GM12864 (cell line): ENCODE measurements around the gene LTA4H.

ENCODE experiments used
- DNase-seq: peaks from one replicate; pipeline ENCODE4 v3.0.0-alpha.2; 2011; ENCODE audit warnings: low read depth
- H3K4me3 ChIP-seq: 2 replicates; pipeline ENCODE4 v1.5.1; 2011; ENCODE audit warnings: mild to moderate bottlenecking, low read depth, low read length, control low read depth
- TF ChIP-seq, protein P1 (sequence below): IDR thresholded peaks from 2 replicates; pipeline ENCODE4 v1.5.1; 2011; ENCODE audit warnings: low read depth, mild to moderate bottlenecking, moderate library complexity, low read length, control low read depth, inconsistent platforms; ENCODE audit errors: missing control alignments

LTA4H gene

DNA sequence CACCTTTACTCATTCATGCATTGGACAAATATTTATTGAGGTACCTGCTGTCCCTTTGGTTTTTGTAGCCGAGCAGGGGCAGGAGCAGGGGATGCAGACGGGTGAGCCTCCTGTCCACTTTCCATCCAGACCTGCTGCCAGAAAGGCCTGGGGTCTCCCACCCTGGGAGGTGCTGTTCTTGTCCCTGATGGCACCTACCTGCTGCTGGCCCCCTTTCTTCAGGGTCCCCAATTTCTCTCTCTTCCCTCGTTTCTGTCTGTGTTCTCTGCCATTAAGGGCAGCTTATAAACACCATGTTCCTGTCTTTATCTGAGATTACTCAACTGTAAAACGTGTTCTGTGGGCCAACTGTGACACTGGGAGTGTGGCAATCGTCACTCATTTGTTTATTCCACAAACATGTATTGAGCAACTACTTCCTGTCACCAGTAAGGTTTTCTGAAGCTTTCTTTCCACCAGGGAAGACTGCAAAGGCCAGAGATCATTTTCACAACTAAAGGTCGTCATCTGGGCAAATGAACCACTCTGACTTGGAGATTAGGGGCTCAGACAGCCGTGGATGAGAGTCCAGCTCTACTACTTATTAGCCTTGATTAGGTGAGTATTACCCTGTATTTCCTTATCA is 39.2 kb downstream of the LTA4H start, which contains the start of gene HAL:
HAL (minus strand) TSS at position 311 of the 625 bp plus-strand sequence. CDS start 434 bp downstream, outside the sequence.
- DNase-seq, result no peak
- no peak within 1 kb of the TSS for H3K4me3 ChIP-seq
- TF ChIP-seq, protein P1, sequence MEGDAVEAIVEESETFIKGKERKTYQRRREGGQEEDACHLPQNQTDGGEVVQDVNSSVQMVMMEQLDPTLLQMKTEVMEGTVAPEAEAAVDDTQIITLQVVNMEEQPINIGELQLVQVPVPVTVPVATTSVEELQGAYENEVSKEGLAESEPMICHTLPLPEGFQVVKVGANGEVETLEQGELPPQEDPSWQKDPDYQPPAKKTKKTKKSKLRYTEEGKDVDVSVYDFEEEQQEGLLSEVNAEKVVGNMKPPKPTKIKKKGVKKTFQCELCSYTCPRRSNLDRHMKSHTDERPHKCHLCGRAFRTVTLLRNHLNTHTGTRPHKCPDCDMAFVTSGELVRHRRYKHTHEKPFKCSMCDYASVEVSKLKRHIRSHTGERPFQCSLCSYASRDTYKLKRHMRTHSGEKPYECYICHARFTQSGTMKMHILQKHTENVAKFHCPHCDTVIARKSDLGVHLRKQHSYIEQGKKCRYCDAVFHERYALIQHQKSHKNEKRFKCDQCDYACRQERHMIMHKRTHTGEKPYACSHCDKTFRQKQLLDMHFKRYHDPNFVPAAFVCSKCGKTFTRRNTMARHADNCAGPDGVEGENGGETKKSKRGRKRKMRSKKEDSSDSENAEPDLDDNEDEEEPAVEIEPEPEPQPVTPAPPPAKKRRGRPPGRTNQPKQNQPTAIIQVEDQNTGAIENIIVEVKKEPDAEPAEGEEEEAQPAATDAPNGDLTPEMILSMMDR, result no peak

DNA sequence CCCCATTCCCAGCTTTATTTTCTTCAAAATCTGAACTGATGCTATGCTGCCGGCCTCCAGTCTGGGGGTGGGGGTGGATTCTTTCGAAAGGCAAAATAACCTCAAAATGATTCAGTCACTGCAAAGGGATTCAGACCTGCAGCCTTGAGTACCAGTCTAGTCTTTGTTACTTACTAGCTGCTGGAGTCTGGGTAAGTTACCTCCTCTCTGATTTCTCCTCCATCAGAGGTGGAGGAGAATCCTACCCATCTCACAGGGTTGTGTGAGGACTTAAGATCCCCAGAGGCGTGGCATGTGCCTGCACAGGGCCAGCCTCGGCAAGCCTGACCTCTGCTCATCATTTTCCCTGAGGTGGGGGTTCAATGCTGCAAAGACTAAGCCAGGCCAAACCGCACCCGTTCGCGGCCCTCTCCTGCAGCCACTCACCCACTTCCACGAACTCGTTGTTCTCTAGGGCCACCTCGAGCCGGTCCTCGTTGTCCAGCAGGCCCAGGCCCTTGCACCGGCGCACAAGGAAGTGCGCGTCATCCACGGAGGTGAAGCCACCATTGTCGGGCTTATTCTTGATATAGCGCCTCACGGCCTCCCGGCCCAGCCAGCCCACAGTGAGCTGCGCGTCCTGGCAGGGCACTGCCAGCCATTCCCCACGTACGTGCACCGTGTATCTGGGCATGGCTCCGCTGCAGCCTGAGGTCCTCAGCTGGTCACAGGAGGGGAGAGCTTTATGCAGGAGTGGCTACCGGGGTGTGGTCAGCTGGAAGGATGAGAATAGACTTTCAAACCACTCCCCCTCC is 40.0 kb downstream of the LTA4H start:
- TF ChIP-seq, protein P1, result no peak

DNA sequence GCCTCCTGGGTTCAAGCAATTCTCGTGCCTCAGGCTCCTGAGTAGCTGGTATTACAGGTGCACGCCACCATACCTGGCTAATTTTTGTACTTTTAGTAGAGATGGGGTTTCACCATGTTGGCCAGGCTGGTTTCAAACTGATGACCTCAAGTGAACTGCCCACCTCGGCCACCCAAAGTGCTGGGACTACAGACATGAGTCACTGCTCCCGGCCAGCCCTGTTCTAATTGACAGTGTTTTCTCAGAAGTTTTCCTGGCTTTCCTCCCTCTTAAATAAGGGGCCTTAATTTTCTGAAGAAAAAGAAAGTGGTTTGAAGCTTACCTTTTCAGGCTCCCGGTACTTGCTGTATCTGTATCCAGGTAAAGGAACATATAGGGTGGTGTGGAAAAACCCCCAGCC is 40.9 kb downstream of the LTA4H start:
- H3K4me3 ChIP-seq, result no peak overlapping the region
- no peak for DNase-seq
- TF ChIP-seq, protein P1, result no peak

More for the DNA sequence above, 40.0 kb downstream of the LTA4H start:
- DNase-seq, result no peak
- H3K4me3 ChIP-seq, result no peak overlapping the region

DNA sequence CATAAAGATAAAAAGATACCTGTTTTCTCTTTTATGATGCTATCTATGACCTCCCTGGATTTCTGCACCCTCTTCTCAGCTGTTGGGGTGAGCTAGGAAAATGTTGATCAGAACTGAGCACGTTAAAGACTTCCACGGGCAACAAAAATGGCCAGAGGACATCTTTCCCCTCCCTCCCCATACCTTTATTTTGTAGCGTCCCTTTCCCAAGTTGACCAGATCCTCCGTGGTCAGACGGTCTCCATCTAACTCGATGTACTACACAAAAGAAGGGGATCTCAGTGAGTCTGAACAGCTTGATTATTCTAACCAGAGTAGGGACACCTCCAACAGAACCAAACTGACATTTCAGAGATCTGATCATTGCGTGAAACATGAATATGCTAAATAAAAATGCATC is 41.5 kb downstream of the LTA4H start:
- no peak overlapping the region for H3K4me3 ChIP-seq
- DNase-seq, result no peak
- TF ChIP-seq, protein P1, result no peak

GRCh38 chr12:95990136-95990535 is 45.3 kb downstream of the LTA4H start:
- no peak for DNase-seq
- H3K4me3 ChIP-seq, result no peak overlapping the region
- TF ChIP-seq, protein P1, result no peak

GRCh38 chr12:95989504-95990123 is 45.8 kb downstream of the LTA4H start:
- DNase-seq, result no peak
- H3K4me3 ChIP-seq, result no peak overlapping the region
- TF ChIP-seq, protein P1, result no peak
